ENCODE data around the gene ROR2.
"Not testable (repeated sequence)": the region's sequence is repeated elsewhere in the genome, so short reads cannot be mapped to it uniquely, and the experiment has no call there.

The ROR2 gene

DNA sequence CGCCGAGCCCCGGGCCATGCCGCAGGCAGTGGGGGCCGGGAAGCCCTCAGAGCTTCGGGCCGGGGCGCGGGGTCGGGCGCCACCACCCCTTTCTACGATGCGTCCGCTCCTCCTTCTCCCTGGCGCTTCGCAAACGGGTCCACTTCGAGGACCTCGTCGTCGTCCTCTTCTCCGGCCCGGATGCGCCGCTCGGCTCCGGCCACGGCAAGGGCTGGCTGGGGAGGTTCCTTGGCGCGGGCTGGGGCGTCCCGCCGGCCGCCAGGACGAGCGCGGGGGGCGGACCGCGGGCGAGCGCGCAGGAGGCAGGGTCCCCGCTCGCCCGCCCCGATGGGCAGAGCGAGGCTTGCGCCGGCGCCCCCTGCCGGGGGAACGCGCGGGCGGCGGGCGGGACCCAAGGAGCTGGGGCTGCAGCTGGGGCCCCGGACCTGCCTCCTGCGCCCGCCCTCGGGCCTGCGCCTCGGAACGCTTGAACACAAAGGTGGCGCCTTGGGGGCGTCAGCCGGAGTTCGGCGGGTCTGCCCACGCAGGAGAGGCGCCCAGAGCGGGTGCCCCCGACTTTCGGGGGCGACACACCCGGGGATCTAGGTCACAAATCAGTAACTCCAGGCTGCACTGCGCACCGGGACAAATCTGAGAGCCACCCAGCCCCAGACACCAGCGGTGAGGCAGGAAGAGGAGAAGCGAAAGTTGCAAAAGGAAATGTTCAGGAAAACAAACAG lies at the start of gene ROR2:
Gene ROR2 (minus strand): TSS at position 283 of the 719 bp plus-strand sequence.
- DNase-seq (ENCODE audit: low spot score) = peak; percentile 4

DNA sequence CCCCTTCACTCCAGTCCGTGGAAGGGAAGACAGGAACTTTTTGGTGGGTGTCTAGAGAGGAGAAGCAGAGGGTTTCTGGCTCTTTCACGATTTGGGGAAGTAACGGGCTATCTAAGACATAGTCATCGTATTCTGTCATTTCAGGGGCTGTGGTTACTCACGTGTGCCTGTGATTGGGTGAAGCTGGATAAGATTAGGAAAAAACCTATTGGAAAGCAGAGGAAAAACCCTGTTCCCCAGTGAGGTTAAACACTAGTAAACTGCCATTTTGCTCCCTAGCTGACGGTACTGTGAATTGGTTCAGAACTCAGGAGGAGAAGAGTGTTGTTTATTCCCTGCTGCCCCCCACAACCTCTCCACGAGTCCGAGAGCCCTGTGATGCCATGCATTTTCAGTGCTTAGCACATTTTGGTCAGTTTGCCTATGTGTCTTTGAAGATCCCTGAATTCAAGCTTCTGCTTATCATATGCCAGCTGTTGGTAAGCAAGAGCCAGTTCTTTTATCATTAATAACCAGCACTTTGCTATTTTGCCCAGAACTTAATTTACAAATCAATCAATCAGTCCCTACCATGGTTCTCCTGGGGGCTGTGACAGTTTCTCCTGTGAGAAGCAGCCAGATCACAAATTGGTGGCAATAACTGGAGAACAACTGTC lies 45.1 kb upstream of the ROR2 start:
- DNase-seq (ENCODE audit: low spot score) = no peak

DNA sequence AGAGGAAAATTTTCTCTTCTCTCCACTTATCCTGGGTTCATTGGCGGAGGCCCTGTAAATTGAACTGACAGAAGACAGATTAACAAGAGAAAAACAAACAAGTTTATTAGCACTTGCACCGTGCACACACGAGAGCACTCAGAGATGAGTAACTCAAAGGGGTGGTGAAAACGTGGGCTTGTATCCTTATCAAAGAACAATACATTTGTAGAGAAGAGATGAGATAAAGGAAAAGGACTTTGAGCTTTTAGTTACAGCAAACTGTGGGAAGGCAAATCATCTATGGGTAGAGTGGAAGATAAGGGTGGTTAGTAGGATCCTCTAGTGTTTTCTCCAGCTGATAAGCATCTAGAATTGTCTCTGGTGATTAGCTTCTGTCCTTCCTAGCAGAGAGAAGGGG lies 44.4 kb upstream of the ROR2 start:
- DNase-seq (ENCODE audit: low spot score) = no peak

DNA sequence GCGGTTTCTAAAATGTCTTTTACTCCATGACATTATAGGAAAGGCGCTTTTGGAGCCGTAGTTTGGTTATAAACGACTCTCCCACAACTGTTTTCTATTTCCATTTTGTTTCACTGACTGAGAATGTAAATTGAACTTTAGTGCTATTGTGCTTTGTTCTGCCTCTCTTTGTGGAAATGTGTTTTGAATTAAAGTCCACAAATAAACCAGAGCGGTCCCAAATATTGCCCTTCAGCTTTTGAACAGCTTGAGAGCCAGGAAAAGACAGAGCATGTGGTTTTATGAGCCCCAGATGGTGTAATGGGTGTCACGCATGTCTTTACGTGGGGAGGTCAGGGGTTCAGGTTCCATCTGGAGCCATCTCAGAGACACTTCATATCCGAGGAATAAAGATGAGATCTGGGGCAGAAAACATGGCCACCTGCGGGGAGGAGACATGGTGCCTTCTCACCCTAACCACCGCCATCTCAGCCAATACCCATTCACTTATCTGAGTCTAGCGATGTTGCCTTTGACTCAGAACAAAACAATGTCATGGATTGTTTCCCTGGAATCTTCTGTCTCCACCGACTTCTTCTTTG lies 42.5 kb upstream of the ROR2 start:
- DNase-seq (ENCODE audit: low spot score) = no peak

DNA sequence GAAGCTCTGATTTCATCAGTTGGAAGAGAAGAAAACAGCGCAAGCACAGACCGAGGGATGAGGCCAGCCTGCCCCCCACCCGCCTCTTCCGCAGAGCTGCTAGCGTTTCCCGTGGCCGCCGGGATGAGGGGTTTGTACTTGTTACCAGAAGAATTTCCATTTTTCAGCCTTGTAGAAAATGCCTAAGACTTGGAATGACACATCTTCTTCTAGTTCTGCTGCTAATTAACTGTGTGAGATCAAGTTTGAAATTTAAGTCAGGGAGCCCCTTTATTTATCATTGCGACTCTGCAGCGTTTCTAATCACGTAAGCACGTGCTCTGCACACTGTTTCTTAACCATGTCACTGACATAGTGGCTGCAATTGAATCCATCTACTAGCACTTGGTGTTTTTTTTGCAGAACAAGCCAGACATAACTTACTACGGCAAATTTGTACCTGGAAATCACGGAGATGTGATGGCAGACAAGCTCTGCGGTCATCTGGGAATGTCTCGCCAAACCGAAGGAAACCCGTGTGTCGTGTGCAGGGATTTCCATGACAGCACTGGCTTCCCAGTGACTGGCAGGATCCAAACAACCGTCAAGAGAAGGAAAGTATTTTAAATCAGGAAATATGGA lies 41.8 kb upstream of the ROR2 start:
- DNase-seq (ENCODE audit: low spot score) = no peak

DNA sequence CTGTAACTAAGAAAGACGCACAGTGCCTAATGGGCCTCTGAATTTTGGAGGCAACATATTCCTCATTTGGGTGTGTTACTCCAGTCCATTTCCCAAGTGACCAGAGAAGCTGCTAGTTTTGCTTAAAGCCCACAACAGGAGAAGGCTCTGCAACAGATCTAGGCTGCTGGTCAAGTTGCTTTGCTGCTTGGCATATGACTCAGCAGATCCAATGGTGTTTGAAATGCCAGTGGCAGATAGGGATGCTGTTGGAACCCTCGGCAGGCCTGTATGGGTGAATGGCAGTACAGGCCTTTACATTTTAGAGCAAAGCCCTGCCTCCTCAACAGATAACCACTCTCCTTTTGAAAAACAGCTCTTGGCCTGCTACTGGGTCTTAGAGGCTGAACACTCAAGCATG lies 36.2 kb upstream of the ROR2 start:
- no peak for DNase-seq (ENCODE audit: low spot score)

DNA sequence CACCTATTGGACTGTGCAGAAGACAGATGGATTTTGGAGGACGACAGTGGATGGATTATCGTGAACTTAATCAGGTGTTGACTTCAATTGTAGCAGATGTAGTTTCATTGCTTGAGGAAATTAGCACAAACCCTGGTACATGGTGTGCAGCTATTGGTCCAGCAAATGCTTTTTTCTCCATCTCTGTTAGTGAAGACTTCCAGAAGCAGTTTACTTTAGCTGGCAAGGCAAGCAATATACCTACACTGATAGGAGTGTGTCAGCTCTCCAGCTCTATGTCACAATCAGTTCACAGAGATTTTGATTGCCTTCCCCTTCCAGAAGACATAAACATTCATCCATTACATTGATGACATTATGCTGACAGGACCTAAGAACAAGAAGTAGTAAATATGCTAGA lies 35.7 kb upstream of the ROR2 start:
- no peak for DNase-seq (ENCODE audit: low spot score)

DNA sequence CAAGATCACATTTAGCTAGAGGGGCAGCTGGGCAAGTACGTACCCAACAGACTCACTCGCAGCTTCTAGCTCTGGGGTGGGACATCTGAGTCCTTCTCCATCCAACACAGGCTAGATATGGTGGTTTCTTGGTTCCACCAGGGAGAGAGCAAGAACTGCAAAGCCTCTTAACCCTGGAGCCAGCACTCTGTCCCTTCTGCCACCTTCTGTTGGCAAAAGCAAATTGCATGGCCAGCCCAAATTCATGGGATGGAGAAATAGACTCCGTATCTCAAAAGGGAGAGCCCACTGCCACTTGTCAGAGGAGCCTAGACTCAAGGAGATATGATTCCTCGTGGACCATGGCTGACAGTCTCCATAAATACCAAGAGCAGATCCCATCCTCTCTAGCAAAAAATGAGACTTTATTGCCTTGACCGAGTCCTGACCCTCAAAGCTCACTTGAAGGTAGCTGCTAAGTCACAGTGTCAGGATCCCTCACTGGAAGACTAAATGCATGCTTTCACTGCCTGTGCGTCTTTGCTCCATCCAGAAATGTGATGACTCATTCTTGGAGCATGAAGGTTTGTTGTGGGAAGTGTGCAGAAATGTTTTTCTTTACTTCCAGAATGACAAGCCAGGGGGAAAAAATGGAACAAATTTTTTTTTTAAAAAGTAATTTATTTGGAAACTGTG lies 28.8 kb upstream of the ROR2 start:
- DNase-seq (ENCODE audit: low spot score) = no peak

DNA sequence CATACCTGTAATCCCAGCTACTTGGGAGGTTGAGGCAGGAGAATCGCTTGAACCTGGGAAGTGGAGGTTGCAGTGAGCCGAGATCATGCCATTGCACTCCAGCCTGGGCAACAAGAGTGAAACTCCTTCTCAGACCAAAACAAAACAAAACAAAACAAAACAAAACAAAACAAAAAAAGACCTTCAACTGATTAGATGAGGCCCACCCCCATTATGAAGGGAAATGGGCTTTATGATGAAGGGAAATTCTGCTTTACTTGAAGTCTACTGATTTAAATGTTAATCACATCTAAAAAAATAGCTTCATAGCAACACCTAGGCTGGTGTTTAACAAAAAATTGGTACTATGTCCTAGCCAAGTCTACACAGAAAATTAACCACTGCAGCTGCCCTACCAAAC lies 25.2 kb upstream of the ROR2 start:
- DNase-seq (ENCODE audit: low spot score) = not testable (repeated sequence)

DNA sequence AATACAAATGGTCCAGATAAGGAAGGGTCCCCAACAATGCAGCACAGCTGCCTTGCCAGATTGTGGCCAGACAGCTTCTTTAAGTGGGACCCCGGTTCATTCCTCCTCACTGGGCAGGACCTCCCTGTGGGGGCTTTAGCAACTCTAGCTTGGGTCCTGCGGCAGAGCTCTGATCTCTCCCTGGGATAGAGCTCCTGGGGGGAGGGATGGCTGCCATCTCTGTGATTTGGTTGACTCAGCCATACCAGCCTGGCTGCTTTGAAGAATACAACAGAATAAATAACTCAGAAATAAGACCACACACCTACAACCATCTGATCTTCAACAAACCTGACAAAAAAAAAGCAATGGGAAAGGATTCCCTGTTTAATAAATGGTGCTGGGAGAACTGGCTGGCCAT lies 22.7 kb upstream of the ROR2 start:
- no peak for DNase-seq (ENCODE audit: low spot score)

DNA sequence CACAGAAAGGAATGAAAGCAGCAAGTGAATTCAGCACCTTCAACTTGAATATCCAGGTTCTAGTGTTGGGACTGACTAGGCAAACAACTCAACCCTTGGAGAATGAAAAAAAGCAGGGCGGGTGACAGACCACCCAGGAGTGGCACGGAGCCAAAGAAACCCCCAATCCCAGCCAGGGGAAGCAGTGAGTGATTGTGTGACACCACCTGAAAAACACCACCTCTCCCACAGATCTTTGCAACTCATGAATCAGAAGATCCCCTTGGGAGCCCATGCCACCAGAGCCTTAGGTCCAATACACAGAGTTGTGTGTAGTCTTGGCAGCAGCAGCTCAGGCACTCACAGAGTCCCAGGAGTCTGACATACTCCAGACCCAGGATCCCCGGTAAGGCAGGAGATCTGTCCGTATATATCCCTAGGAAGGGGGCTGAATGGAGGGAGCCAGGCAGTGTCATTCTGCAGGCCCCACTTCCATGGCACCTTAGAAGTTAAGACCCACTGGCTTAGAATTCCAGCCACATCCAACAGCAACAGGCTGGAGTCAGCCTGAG lies 22.1 kb upstream of the ROR2 start:
- DNase-seq (ENCODE audit: low spot score) = no peak

DNA sequence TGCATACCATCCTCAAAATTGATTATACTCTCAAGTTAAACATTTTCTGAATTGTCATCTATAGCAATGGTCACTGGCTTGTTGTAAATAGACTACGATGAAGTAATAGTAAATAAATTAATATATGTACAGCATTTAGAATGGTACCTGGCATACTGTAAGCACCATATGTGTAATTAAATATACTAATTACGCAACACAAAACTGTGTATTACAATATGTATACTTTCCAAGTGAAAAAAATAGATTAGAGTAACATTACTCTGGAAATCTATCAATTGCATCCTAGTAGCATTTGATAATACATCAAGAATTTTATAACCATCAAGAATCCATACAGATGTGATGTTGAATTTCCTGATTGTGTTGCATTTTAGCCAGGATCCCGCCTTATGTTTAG lies 17.2 kb upstream of the ROR2 start:
- no peak for DNase-seq (ENCODE audit: low spot score)

DNA sequence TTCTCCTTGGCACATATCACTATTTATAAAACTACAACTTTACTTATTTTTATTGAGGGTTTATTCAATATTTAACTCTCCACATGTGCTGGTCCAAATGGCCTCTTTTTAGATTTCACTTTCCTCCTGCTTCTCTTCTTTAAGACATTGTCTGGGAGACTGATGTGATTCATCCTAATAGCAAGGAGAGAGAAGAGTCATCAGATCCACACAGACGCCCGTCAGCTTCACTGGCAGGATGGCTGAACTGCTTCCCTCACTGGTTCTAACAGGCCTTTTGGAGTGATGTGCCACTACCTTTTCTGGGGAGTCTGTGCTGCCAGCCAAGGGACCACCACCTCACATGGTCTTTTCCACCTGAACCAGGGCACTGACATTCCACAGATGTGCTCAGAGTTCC lies 16.5 kb upstream of the ROR2 start:
- DNase-seq (ENCODE audit: low spot score) = no peak

DNA sequence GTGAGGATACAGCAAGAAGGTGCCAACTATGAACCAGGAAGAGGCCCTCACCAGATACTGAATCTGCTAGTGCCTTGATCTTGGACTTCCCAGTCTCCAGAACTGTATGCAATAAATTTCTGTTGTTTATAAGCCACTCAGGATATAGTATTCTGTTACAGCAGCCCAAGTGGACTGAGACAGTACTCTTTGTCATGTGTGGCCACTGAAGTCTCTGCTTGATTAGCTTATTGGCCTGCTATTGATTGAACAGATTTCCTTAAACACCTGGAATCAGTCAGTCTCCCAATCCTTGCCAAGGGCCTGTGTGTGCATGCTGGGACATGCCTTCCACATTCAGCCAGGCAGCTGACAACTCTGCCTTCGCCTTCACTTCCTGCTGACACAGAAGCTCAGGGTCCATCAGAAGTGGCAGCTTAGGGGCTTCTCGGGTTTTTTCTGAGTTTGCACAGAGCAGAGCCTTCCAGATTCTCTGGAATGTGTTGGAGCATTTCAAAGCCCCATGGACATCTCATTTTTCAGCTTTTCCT lies 13.7 kb upstream of the ROR2 start:
- DNase-seq (ENCODE audit: low spot score) = no peak

DNA sequence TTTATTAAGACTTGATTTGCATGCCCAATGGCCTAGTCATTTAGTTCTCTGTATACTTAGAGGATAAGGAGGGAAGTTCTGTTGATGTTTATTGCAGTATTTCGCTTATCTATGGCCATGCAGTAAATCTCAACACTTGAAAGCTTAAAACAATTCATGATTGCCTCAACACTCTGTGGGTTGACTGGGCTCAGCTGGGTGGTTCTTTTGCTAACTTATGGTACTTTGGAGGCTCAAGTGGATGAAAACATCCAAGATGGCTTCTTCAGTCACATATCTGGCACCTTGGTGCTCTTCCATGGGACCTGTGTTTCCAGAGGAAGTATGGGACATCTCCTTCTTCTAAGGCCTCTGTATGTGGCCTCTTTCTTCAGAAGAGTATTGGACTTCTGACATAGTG lies 10.3 kb upstream of the ROR2 start:
- no peak for DNase-seq (ENCODE audit: low spot score)

DNA sequence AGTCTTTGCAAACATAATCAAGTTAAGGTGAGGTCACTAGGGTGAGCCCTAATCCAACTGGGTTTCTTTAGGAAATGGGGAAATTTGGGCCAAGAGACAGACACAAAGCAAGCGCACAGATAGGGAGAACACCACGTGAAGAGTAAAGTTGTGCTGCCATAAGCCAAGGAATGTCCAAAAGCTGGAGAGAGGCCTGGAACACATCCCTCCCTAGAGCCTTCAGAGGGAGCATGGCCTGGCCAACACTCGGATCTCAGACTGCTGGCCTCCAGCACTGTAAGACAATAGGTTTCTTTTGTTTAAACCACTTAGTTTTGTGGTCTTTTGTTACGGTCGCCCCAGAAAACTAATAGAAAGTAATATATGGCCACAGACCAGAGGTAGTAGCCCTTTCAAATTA lies 8.1 kb upstream of the ROR2 start:
- no peak for DNase-seq (ENCODE audit: low spot score)

DNA sequence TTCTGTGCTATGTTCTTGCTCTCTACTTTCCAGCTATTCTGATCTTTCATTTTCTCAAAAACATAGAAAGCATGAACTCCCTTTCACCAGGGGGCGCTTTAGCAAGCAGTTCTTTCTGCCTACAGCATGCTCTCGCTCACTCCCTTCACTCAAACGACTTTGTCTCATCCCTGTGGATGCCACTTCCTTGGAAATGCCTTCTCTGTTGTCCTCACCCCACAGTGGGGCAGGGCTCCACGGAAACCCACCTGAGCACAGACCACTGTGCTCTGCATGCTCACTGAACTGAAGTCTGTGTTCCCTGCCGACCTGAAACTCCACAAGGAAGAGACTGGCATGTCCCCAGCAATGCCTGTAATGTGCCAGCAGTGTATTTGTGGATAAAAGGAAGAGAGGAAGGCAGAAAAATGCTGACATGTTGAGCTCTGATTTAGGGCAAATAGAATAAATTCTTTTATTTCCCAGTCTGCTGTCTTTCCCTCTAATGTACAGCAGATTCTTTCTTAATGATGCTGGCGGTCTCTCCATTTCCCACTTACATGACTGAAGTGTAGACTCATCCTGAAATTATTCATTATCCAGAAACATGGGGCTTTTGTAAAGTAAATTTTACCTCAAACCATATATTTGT lies 4.9 kb upstream of the ROR2 start:
- peak; percentile 10 for DNase-seq (ENCODE audit: low spot score)

DNA sequence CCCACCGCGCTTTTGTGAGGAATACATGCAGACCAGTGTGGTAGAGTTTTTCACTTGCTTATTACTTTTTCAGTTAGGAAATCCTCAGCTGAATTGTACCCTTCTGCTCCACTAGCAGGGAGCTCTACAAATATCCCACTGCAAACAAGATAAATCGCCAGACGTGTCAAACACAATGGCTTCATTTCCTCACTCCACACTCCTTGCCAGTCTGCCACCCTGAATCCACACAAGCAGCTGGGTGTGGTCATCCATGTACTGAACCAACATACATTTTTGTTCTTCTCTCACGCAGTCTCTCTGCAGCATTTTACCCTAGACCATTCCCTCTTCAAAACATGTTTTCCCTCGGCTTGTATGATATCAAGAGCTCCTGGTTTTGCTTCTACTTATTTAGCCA lies 3.7 kb upstream of the ROR2 start:
- no peak for DNase-seq (ENCODE audit: low spot score)

DNA sequence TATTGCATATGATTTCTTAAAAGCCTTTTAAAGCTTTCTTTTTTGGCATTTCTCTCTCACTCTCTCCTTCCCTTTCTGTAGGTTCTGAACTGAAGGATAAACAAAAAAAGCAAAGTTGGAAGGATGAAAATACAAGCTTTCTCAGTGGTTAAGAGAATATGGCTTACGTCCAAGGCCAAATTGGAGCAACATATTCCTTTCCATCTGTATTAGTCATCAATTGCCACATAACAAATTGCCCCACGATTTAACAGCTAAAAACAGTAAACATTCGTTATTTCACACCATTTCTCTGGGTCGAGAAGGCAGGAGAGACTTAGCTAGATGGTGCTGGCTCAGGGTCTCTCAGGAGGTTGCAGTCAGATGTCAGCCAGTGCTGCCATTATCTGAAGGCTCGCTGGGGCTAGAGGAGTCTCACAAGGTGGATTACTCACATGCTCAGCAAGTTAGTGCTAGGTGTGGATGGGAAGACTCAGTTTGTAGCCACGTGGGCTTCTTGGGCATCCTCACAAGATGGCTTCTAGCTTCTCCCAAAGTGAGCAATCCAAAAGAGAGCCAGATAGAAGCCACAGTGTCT lies 2.0 kb upstream of the ROR2 start:
- no peak for DNase-seq (ENCODE audit: low spot score)

DNA sequence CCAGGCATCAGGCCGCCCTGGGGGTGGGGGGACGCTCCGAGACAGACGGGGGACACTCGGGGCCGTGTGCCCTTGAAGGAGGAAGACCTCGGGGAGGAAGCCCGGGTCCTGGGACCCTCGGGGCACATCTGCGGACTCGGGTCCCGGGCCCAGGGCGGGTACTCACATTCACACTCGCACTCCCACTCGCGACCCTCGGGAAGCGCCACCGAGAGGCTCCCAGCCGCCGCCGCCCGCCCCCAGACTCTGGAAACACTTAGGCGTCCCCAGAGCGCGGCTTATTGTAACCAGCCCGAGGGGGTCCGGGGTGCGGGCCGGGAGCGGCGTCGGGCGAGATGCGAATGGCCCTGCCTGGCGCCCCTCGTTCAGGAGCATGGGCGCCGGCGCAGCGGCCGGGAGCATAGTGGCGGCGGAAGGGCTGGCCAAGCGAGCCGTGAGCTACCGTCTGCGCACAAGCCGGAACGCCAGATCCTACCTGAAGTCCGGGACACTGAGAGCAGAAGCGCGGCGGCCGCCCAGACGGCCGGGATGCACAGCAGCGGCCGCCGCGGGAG lies 559 bp downstream of the ROR2 start:
- DNase-seq (ENCODE audit: low spot score) = no peak
